Measurements from ENCODE around the gene BEGAIN. TPM values are rescaled to one million over a fixed set of nuclear protein-coding genes. Genes with fewer than 3 reads are reported as not detected.

Gene BEGAIN
- total RNA-seq, 2 donors from 2014 or later: 1.3 to 8.0 TPM

- ATAC-seq (no peak), DNase-seq (ENCODE audit: low spot score in 2 of 2) (no peak)
- Mint-ChIP-seq H3K27ac (peak overlapping the region in 1 of 2 donors; percentile 5), H3K9me3 (peaks cover 8 to 9% of the 10 kb centered on the region in 2 donors), H3K36me3 (peaks cover 8 to 9% of the 10 kb centered on the region in 2 donors)
Observed at GRCh38 chr14:100606687-100607610, 19.7 kb upstream of the BEGAIN start.

GRCh38 chr14:100605706-100606686, 18.8 kb upstream of the BEGAIN start:
- DNase-seq (ENCODE audit: low spot score in 2 of 2) (no peak), ATAC-seq (no peak)
- Mint-ChIP-seq H3K27ac (peak overlapping the region in 1 of 2 donors; percentile 5), H3K9me3 (peaks cover 15 to 16% of the 10 kb centered on the region in 2 donors), H3K36me3 (peaks cover 16 to 18% of the 10 kb centered on the region in 2 donors)

DNA sequence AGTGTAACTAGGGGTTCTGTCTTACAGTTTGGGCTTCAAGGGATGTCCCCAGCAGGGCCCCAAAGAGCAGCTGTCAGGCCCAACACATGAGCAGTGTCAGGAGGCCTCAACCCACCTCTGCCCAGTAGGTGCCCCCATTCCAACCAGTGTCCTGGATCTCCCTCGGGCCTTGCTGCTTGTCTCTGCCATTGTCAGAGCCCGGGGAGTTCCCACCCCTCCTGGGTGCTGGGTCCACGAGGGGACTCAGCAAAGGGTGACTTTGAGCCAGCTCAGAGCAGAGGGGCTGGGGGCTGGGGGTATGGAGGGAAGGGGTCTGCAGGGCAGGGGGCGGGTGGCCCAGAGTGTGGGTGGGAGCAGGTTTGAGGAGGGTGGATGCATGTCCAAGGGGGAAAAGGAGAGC, 18.0 kb upstream of the BEGAIN start:
- H3K36me3 Mint-ChIP-seq: peaks cover 18 to 20% of the 10 kb centered on the region in 2 donors
- no peak overlapping the region for H3K27ac Mint-ChIP-seq
- H3K9me3 Mint-ChIP-seq: peaks cover 17 to 18% of the 10 kb centered on the region in 2 donors
- no peak for DNase-seq (ENCODE audit: low spot score in 2 of 2)
- ATAC-seq: no peak

DNA sequence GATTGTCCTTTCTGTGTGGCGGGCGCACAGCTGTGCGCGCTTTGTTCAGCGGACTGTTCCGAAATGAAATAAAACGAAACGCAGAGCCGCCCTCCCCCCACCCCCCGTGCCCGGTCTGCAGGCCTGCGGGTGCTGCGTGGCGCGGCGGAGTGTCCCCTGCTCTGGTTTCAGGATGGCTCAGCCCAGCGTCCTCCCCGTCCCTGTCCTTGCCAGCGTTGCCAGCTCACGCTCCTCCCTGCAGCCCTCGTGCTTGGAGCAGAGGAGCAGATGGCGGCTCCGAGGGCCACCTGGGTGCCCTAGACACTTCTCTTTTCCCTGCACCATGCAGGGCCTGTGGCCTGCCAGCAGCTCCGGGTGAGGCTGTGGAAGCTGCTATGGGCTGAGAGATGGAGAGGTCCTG, 17.5 kb upstream of the BEGAIN start:
- Mint-ChIP-seq H3K36me3 (peaks cover 18 to 20% of the 10 kb centered on the region in 2 donors), H3K9me3 (peaks cover 17 to 18% of the 10 kb centered on the region in 2 donors), H3K27ac (no peak overlapping the region)
- ATAC-seq (no peak), DNase-seq (ENCODE audit: low spot score in 2 of 2) (no peak)

DNA sequence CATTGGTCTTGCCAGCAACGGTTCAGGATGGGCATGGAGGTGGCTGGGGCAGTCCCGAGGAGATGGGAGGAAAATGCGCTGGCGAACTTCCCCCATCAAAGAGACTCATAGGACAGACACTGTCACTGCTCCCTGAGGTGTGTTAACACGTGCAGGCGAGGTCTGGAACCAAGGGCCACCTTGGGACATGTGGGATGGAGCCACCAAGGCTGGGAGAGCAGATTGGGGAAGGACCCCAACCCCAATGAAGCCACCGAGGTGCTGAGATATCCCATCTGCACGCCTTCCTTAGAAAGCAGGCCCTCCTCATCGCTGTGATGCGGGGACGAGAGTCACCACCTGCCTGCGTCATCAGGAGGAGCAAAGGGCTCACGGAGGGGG, 16.9 kb upstream of the BEGAIN start:
- no peak for ATAC-seq
- Mint-ChIP-seq H3K36me3 (peaks cover 18 to 20% of the 10 kb centered on the region in 2 donors), H3K27ac (no peak overlapping the region), H3K9me3 (peaks cover 17 to 18% of the 10 kb centered on the region in 2 donors)
- no peak for DNase-seq (ENCODE audit: low spot score in 2 of 2)

DNA sequence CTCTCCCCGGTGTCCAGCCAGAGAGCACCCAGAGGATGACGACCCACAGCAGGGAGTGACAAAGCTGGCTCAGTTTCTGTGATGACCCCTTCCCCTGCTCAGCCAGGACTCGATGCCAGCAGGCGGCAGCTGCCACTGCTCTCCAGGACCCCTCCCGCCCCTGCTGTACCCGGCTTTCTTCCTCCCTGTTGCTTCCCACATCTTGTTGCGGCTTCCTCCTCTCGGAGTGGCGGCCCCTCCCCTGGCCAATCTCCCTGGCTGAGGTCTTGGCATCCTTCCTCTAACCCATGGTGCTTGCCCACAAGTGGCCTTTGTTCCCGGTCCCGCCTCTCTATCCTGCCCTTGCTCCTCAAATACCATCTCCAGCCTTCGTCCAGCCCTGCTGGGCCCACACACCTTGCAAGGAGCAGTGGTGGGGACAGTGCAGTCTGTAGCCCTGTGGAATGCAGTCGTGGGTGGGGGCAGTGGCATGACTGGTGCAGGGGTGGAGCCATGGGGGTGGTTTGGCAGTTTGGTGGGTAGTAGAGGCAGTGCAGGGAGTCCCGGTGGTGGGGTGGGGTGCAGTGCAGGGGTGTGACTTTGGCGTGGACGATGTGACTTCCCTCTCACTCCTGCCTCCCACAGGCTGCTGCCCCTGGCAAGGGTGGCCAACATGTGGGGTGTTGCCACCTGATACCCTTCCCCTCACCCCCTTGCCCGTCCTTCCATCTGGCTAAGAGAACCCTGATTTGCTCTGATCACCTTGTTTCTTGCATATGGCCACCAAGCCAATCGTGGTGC, 16.3 kb upstream of the BEGAIN start:
- no peak for ATAC-seq

GRCh38 chr14:100602621-100603230, 15.5 kb upstream of the BEGAIN start:
- Mint-ChIP-seq H3K27ac (no peak overlapping the region), H3K36me3 (peaks cover 18 to 20% of the 10 kb centered on the region in 2 donors), H3K9me3 (peaks cover 17 to 18% of the 10 kb centered on the region in 2 donors)
- ATAC-seq (no peak), DNase-seq (ENCODE audit: low spot score in 2 of 2) (no peak)

More for the DNA sequence above, 16.3 kb upstream of the BEGAIN start:
- no peak for DNase-seq (ENCODE audit: low spot score in 2 of 2)
- H3K9me3 Mint-ChIP-seq: peaks cover 17 to 18% of the 10 kb centered on the region in 2 donors
- H3K36me3 Mint-ChIP-seq: peaks cover 18 to 20% of the 10 kb centered on the region in 2 donors
- H3K27ac Mint-ChIP-seq: no peak overlapping the region

DNA sequence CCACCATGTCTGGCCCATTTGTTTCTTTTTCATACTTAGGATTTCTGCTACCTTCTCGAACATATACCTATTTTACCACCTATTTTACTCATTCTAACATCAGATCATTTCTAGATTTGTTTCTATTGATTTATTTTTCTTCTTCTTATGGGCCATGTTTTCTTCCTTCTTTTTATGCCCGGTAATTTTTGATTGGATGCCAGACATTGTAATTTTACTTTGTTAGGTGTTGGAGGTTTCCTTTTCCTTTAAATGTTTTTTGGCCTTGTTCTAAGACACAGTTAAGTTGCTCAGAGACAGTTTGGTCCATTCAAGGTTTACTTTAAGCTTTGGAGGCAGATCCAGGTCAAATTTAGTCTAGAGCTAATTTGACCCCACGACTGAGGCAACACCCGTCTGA, 14.7 kb upstream of the BEGAIN start:
- H3K27ac Mint-ChIP-seq: no peak overlapping the region
- peaks cover 18 to 20% of the 10 kb centered on the region in 2 donors for H3K36me3 Mint-ChIP-seq
- ATAC-seq: no peak
- peaks cover 17 to 18% of the 10 kb centered on the region in 2 donors for H3K9me3 Mint-ChIP-seq
- no peak for DNase-seq (ENCODE audit: low spot score in 2 of 2)

GRCh38 chr14:100601064-100601463, 13.8 kb upstream of the BEGAIN start:
- Mint-ChIP-seq H3K9me3 (peaks cover 17 to 18% of the 10 kb centered on the region in 2 donors), H3K27ac (no peak overlapping the region), H3K36me3 (peaks cover 18 to 20% of the 10 kb centered on the region in 2 donors)
- no peak for DNase-seq (ENCODE audit: low spot score in 2 of 2)
- no peak for ATAC-seq

DNA sequence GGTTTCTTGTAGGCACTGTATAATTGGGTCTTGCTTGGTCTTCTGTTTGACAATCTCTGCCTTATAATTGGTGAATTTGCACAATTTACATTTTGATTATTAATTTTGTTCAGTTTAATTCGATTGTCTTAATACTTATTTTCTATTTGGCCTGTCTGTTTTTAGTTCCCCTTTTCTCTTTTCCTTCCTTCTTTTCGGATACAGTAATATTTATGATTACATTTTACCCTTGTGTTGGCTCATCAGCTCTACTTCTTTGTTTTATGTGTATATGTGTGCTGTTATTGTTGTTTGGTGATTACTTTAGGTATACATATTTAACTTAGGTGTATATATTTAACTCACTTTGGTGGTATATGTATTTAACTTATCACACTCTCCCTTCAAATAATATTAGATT, 12.8 kb upstream of the BEGAIN start:
- DNase-seq (ENCODE audit: low spot score in 2 of 2) (no peak), ATAC-seq (no peak)
- Mint-ChIP-seq H3K9me3 (peaks cover 17 to 18% of the 10 kb centered on the region in 2 donors), H3K36me3 (peaks cover 18 to 20% of the 10 kb centered on the region in 2 donors), H3K27ac (no peak overlapping the region)

- H3K27ac Mint-ChIP-seq: no peak overlapping the region
- no peak for ATAC-seq
- H3K36me3 Mint-ChIP-seq: no peaks in the 10 kb centered on the region
- H3K9me3 Mint-ChIP-seq: no peaks in the 10 kb centered on the region
- DNase-seq (ENCODE audit: low spot score in 2 of 2): no peak
Observed at GRCh38 chr14:100594625-100594951, 7.4 kb upstream of the BEGAIN start.

DNA sequence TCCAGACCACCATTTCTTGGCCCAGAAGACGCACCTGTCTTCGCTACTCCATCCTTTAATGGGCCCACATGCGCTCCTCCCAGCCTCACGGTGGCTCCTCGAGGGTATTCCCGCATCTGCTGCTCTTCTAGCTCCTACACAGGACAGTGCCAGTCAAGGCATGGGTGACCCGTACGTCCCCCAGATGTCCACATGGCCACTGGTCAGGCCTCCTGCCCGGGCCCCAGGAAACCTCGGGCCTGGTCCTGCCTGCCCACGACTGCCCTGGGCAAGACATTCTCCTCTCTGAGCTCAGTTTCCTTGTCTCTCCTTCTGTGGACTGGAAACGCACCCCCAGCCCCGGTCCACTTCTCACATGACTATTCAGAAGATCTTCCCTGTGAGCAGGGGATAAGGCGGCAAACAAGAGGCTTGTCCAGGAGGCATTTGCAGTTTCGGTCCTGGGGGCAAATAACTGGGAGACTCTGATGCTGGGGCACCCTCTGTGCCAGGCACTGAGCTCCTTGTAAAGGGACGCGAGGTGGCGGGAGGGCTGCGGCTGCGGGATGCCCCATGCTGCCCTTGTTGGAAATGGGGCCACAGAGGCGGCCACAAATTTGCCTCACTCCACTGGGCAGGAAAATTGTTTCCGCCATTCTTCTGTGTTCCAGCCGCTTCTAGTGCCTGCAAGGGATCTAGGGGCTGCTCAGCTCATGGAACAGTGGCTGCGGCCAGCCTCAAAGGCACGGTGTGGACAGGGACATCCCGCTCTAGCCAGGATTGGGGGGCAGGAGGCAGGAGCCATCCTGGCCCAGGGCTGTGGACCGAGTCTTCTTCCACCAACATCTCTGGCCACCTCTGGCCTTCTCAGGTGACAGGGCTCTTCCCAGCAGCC, 6.8 kb upstream of the BEGAIN start:
- ATAC-seq (no peak), DNase-seq (ENCODE audit: low spot score in 2 of 2) (no peak)
- Mint-ChIP-seq H3K36me3 (no peaks in the 10 kb centered on the region), H3K27ac (no peak overlapping the region), H3K9me3 (no peaks in the 10 kb centered on the region)

DNA sequence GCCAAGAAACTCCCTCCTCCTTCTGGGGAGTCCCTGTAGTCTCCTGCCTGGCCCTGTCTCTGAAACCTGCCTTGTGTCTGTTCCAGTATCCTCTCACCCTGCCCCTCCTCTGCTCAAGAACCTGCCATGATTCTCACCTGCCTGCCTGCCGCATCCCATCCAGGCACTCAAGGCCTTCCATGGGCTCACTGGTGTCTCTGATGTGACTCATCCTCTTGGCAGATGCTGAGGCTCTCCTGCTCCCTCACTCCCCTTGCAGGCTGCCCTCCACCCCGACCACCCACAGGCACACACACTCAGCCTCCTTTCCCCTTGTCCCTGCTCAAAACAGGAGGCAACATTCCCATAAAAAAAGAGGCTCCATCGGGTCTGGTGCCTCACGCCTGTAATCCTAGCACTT, 5.8 kb upstream of the BEGAIN start:
- Mint-ChIP-seq H3K9me3 (no peaks in the 10 kb centered on the region), H3K27ac (no peak overlapping the region), H3K36me3 (no peaks in the 10 kb centered on the region)
- ATAC-seq (no peak), DNase-seq (ENCODE audit: low spot score in 2 of 2) (no peak)

DNA sequence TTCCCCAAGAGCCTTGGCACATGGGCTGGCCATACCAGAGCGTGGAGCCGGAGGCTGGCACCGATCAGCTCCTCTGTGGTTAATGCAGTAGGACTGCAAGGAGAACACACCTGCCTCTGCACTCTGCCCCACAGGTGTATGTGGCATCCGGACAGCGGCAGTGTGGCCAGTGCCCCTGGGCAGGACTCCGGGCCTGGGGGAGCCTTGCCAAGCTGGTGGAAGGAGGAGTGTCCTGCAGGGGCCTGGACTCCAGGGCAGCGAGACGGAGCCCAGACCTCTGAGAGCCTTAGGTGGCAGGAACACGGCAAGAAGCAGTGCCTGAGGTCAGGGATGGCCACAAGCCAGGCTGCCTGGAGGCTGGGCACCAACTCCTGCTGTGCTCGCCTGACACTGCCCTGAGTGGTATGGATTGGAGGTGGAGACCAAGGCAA, 5.3 kb upstream of the BEGAIN start:
- Mint-ChIP-seq H3K9me3 (no peaks in the 10 kb centered on the region), H3K27ac (no peak overlapping the region), H3K36me3 (no peaks in the 10 kb centered on the region)
- ATAC-seq (no peak), DNase-seq (ENCODE audit: low spot score in 2 of 2) (no peak)
